OCI-LY7 (cell line): ENCODE measurements around the gene ADD3.

Source experiments
- CTCF ChIP-seq: fragments of 200-600 bp; sonication (generic); conservative IDR thresholded peaks from 2 replicates; pipeline ENCODE4 v1.5.1; 2014; ENCODE audit warnings: mild to moderate bottlenecking, antibody characterized with exemption, low read length, moderate library complexity, mixed read lengths
- EZH2phosphoT487 ChIP-seq: fragments of 200-600 bp; sonication (generic); IDR thresholded peaks from 2 replicates; pipeline ENCODE4 v1.6.1; 2018; ENCODE audit warnings: low read depth, borderline replicate concordance, mild to moderate bottlenecking, mixed run types, antibody characterized with exemption, low read length, moderate library complexity, mixed read lengths

- TF ChIP-seq CTCF (no peak), EZH2phosphoT487 (no peak)
Measured at GRCh38 chr10:110175406-110175805, 167.6 kb downstream of the ADD3 start.
